Activated naive CD4-positive, alpha-beta T cell (primary cell): ENCODE results near the gene OLFM1.
"Not testable (repeated sequence)": the region's sequence is repeated elsewhere in the genome, so short reads cannot be mapped to it uniquely, and the experiment has no call there.

ENCODE experiments used
- DNase-seq, 4 experiments: peaks; one replicate each; lab custom pipeline; 2025; lab: John Stamatoyannopoulos, UW

Gene OLFM1

GRCh38 chr9:135107581-135108235 lies 20.2 kb downstream of the OLFM1 start:
- no peak for DNase-seq

- no peak for DNase-seq
Measured at GRCh38 chr9:135108831-135109510, 21.5 kb downstream of the OLFM1 start.

- no peak for DNase-seq
Measured at GRCh38 chr9:135109650-135110049, 22.2 kb downstream of the OLFM1 start.

- DNase-seq, result no peak
Measured at GRCh38 chr9:135110416-135110815, 22.9 kb downstream of the OLFM1 start.

GRCh38 chr9:135111600-135111999 lies 24.1 kb downstream of the OLFM1 start:
- not testable (repeated sequence) for DNase-seq

- DNase-seq, result no peak
Measured at GRCh38 chr9:135116371-135116770, 28.9 kb downstream of the OLFM1 start.

GRCh38 chr9:135116881-135117280 lies 29.4 kb downstream of the OLFM1 start:
- DNase-seq, result no peak

- DNase-seq, result no peak
Measured at GRCh38 chr9:135117281-135117680, 29.8 kb downstream of the OLFM1 start.

- DNase-seq, result no peak
Measured at GRCh38 chr9:135119496-135120064, 32.1 kb downstream of the OLFM1 start.

GRCh38 chr9:135120249-135120648 lies 32.8 kb downstream of the OLFM1 start:
- no peak for DNase-seq

- DNase-seq, result no peak
Measured at GRCh38 chr9:135122316-135122715, 34.8 kb downstream of the OLFM1 start.

- DNase-seq, result no peak
Measured at GRCh38 chr9:135123126-135123772, 35.8 kb downstream of the OLFM1 start.

GRCh38 chr9:135123773-135124134 lies 36.3 kb downstream of the OLFM1 start:
- DNase-seq, result no peak

GRCh38 chr9:135126451-135127187 lies 39.2 kb downstream of the OLFM1 start:
- DNase-seq, result no peak

- no peak for DNase-seq
Measured at GRCh38 chr9:135127718-135128670, 40.5 kb downstream of the OLFM1 start.

- DNase-seq, result no peak
Measured at GRCh38 chr9:135129137-135129695, 41.7 kb downstream of the OLFM1 start.

- no peak for DNase-seq
Measured at GRCh38 chr9:135130207-135130976, 42.9 kb downstream of the OLFM1 start.

- DNase-seq, result no peak
Measured at GRCh38 chr9:135131488-135131887, 44.0 kb downstream of the OLFM1 start.

GRCh38 chr9:135132008-135132407 lies 44.5 kb downstream of the OLFM1 start:
- no peak for DNase-seq
